H1 (cell line): ENCODE results near the gene RIMBP2. TPM values are rescaled to one million over a fixed set of nuclear protein-coding genes. Genes with fewer than 3 reads are reported as not detected.

ENCODE experiments used
- CTCF ChIA-PET: fragments of 300-600 bp; sonication (Branson Sonifier 250); formaldehyde crosslinking; loops from one replicate; lab custom pipeline; 2021; ENCODE audit not compliant: partially characterized antibody; lab: Charles Lee
- POLR2A ChIA-PET: fragments of 300-600 bp; sonication (Branson Sonifier 250); formaldehyde crosslinking; loops from one replicate; lab custom pipeline; 2021; ENCODE audit warnings: inconsistent platforms; ENCODE audit not compliant: partially characterized antibody; lab: Charles Lee
- DNase-seq, 2 experiments: peaks; one replicate each; pipeline versions ENCODE4 v3.0.0 to v3.0.0-alpha.2; 2010 to 2022; ENCODE audit warnings: low spot score in 2 of 2, low read depth in 1 of 2, mixed read lengths in 1 of 2
- FAIRE-seq: peaks from 2 replicates; lab custom pipeline; 2011; peaks lifted over from hg19 to GRCh38; lab: Jason Lieb, UNC
- H2AFZ ChIP-seq: 2 replicates; pipeline ENCODE4 v1.8.1; 2012; ENCODE audit warnings: low read length, inconsistent platforms
- H2AK5ac ChIP-seq: 2 replicates; pipeline ENCODE4 v1.6.1; 2013; ENCODE audit warnings: low read depth, low read length
- H2BK120ac ChIP-seq: replicated peaks from 2 replicates; pipeline ENCODE3; 2013; ENCODE audit warnings: low read depth, low read length, inconsistent platforms
- H2BK12ac ChIP-seq: 2 replicates; pipeline ENCODE4 v1.6.1; 2013; ENCODE audit warnings: low read depth, low read length
- H2BK15ac ChIP-seq: 2 replicates; pipeline ENCODE4 v1.6.1; 2013; ENCODE audit warnings: low read length
- H2BK20ac ChIP-seq: 2 replicates; pipeline ENCODE4 v1.6.1; 2013; ENCODE audit warnings: low read length
- H2BK5ac ChIP-seq: 2 replicates; pipeline ENCODE4 v1.6.1; 2013; ENCODE audit warnings: low read depth, low read length
- H3K14ac ChIP-seq: 2 replicates; pipeline ENCODE4 v1.6.1; 2013; ENCODE audit warnings: inconsistent platforms; ENCODE audit not compliant: insufficient read length
- H3K18ac ChIP-seq: 2 replicates; pipeline ENCODE4 v1.6.1; 2013; ENCODE audit warnings: low read length; ENCODE audit errors: extremely low read depth
- H3K23ac ChIP-seq: 2 replicates; pipeline ENCODE4 v1.6.1; 2013; ENCODE audit warnings: inconsistent platforms; ENCODE audit not compliant: insufficient read length
- H3K23me2 ChIP-seq: 2 replicates; pipeline ENCODE4 v1.6.1; 2013; ENCODE audit warnings: low read depth, low read length
- H3K27ac ChIP-seq: 2 replicates; pipeline ENCODE4 v1.6.1; 2011; ENCODE audit warnings: low read depth, low read length, inconsistent platforms
- H3K27me3 ChIP-seq, 4 experiments: replicated peaks in 1 of 4; 1 replicate in 1 of 4; 2 replicates in 3 of 4; pipeline versions ENCODE4 v1.6.1 to v1.8.1; 2011 to 2013; ENCODE audit warnings: low read length in 3 of 4, mild to moderate bottlenecking in 3 of 4, inconsistent platforms in 2 of 4, mixed read lengths in 2 of 4, moderate library complexity in 1 of 4; ENCODE audit not compliant: control insufficient read depth in 3 of 4, insufficient read depth in 3 of 4; ENCODE audit errors: extremely low read depth in 1 of 4
- H3K36me3 ChIP-seq, 4 experiments: 2 replicates each; pipeline versions ENCODE4 v1.6.1 to v1.8.1; 2011 to 2013; ENCODE audit warnings: mild to moderate bottlenecking in 4 of 4, low read length in 3 of 4, moderate library complexity in 2 of 4, control low read depth in 1 of 4, inconsistent platforms in 1 of 4; ENCODE audit not compliant: insufficient read depth in 4 of 4, control insufficient read depth in 2 of 4
- H3K4ac ChIP-seq: replicated peaks from 2 replicates; pipeline ENCODE3; 2013; ENCODE audit warnings: low read length, low read depth, mixed read lengths, inconsistent platforms; ENCODE audit not compliant: insufficient read length
- H3K4me1 ChIP-seq, 4 experiments: replicated peaks in 1 of 4; 1 replicate in 1 of 4; 2 replicates in 3 of 4; pipeline versions ENCODE4 v1.6.1 to v1.8.1; 2011 to 2013; ENCODE audit warnings: low read length in 3 of 4, inconsistent platforms in 2 of 4, mixed read lengths in 1 of 4; ENCODE audit not compliant: insufficient read depth in 4 of 4, control insufficient read depth in 3 of 4
- H3K4me2 ChIP-seq, 2 experiments: 2 replicates each; pipeline versions ENCODE4 v1.6.1 to v1.8.1; 2011 to 2013; ENCODE audit warnings: low read depth in 2 of 2, low read length in 2 of 2, control low read depth in 1 of 2, inconsistent platforms in 1 of 2, mild to moderate bottlenecking in 1 of 2; ENCODE audit not compliant: insufficient read depth in 1 of 2
- H3K4me3 ChIP-seq, 4 experiments: fragments of 200-600, 300-600 bp in 1 of 4; sonication (generic), shearing (Covaris generic), sonication (Bioruptor Twin) in 1 of 4; 2 replicates each; pipeline versions ENCODE4 v1.5.1 to v1.8.1; 2011 to 2016; ENCODE audit warnings: low read length in 4 of 4, low read depth in 3 of 4, control low read depth in 2 of 4, inconsistent platforms in 2 of 4, mild to moderate bottlenecking in 2 of 4, mixed read lengths in 1 of 4, moderate library complexity in 1 of 4; ENCODE audit not compliant: insufficient read depth in 2 of 4; ENCODE audit errors: extremely low read depth in 1 of 4
- H3K56ac ChIP-seq: replicated peaks from 2 replicates; pipeline ENCODE3; 2013; ENCODE audit warnings: low read depth, mild to moderate bottlenecking, mixed read lengths, low read length, inconsistent platforms; ENCODE audit not compliant: insufficient read length
- H3K79me1 ChIP-seq: 2 replicates; pipeline ENCODE4 v1.6.1; 2013; ENCODE audit warnings: low read depth, low read length, control low read depth
- H3K79me2 ChIP-seq, 2 experiments: 2 replicates each; pipeline versions ENCODE4 v1.6.1 to v1.8.1; 2012 to 2013; ENCODE audit warnings: low read length in 2 of 2, mild to moderate bottlenecking in 2 of 2, inconsistent platforms in 1 of 2; ENCODE audit not compliant: insufficient read depth in 2 of 2, control insufficient read depth in 1 of 2
- H3K9ac ChIP-seq, 4 experiments: replicated peaks in 1 of 4; 1 replicate in 1 of 4; 2 replicates in 3 of 4; pipeline versions ENCODE4 v1.6.1 to v1.8.1; 2011 to 2013; ENCODE audit warnings: low read depth in 3 of 4, low read length in 3 of 4, control low read depth in 2 of 4, mild to moderate bottlenecking in 2 of 4, moderate library complexity in 2 of 4, inconsistent platforms in 1 of 4; ENCODE audit errors: extremely low read depth in 1 of 4
- H3K9me3 ChIP-seq, 2 experiments: 2 replicates each; pipeline versions ENCODE4 v1.6.1 to v1.8.1; 2012 to 2013; ENCODE audit warnings: mild to moderate bottlenecking in 2 of 2, moderate library complexity in 2 of 2, control low read depth in 1 of 2, inconsistent platforms in 1 of 2, low read depth in 1 of 2, low read length in 1 of 2, mixed read lengths in 1 of 2; ENCODE audit not compliant: insufficient read depth in 2 of 2
- H4K20me1 ChIP-seq, 2 experiments: replicated peaks in 1 of 2; 2 replicates each; pipeline versions ENCODE3 to v1.8.1; 2011 to 2013; ENCODE audit warnings: inconsistent platforms in 2 of 2, low read length in 2 of 2, mild to moderate bottlenecking in 1 of 2; ENCODE audit not compliant: insufficient read depth in 2 of 2, control insufficient read depth in 1 of 2
- H4K5ac ChIP-seq: 2 replicates; pipeline ENCODE4 v1.6.1; 2013; ENCODE audit warnings: low read length, low read depth, mixed read lengths, inconsistent platforms; ENCODE audit not compliant: insufficient read length
- H4K8ac ChIP-seq: 2 replicates; pipeline ENCODE4 v1.8.0; 2013; ENCODE audit warnings: mild to moderate bottlenecking, moderate library complexity, low read length, inconsistent platforms; ENCODE audit not compliant: insufficient read depth; ENCODE audit errors: extremely low read depth
- H4K91ac ChIP-seq: replicated peaks from 2 replicates; pipeline ENCODE3; 2013; ENCODE audit warnings: low read length, mixed read lengths, inconsistent platforms; ENCODE audit not compliant: insufficient read length
- ASH2L ChIP-seq: fragments of 200-600, 300-600 bp; sonication (generic); IDR thresholded peaks from one replicate; pipeline ENCODE4 v1.7.1; 2017; ENCODE audit warnings: low read length
- CEBPB ChIP-seq: IDR thresholded peaks from 2 replicates; pipeline ENCODE4 v1.6.1; 2012; ENCODE audit warnings: low read depth, low read length
- CREB1 ChIP-seq: IDR thresholded peaks from 2 replicates; pipeline ENCODE4 v1.6.1; 2012; ENCODE audit warnings: inconsistent platforms
- GTF2F1 ChIP-seq: IDR thresholded peaks from 2 replicates; pipeline ENCODE4 v1.6.1; 2012; ENCODE audit warnings: low read depth, low read length, improper control_type of control experiment, borderline replicate concordance
- JUND ChIP-seq: IDR thresholded peaks from 2 replicates; pipeline ENCODE4 v1.6.1; 2011; ENCODE audit warnings: mild to moderate bottlenecking, improper control_type of control experiment, low read length
- NRF1 ChIP-seq: IDR thresholded peaks from 2 replicates; pipeline ENCODE4 v1.6.1; 2011; ENCODE audit warnings: mild to moderate bottlenecking, low read depth, low read length, improper control_type of control experiment
- POLR2AphosphoS5 ChIP-seq: IDR thresholded peaks from 2 replicates; pipeline ENCODE4 v1.6.1; 2011; ENCODE audit warnings: low read depth, low read length
- RAD21 ChIP-seq, 2 experiments: IDR thresholded peaks in 1 of 2; conservative IDR thresholded peaks in 1 of 2; 2 replicates each; pipeline ENCODE4 v1.6.1; 2011; ENCODE audit warnings: low read depth in 2 of 2, low read length in 2 of 2, improper control_type of control experiment in 1 of 2, inconsistent platforms in 1 of 2, mild to moderate bottlenecking in 1 of 2, moderate library complexity in 1 of 2
- SIRT6 ChIP-seq: IDR thresholded peaks from one replicate; pipeline ENCODE4 v1.7.1; 2012; ENCODE audit warnings: low read length, inconsistent platforms
- SP2 ChIP-seq: IDR thresholded peaks from 2 replicates; pipeline ENCODE4 v1.6.1; 2012; ENCODE audit warnings: mild to moderate bottlenecking, low read length, inconsistent platforms
- TAF1 ChIP-seq: IDR thresholded peaks from 2 replicates; pipeline ENCODE4 v1.6.1; 2011; ENCODE audit warnings: mild to moderate bottlenecking, low read depth, low read length
- TAF7 ChIP-seq: optimal IDR thresholded peaks from 2 replicates; pipeline ENCODE3; 2011; ENCODE audit warnings: low read depth, mild to moderate bottlenecking, inconsistent platforms, low read length, moderate library complexity, borderline replicate concordance
- TCF12 ChIP-seq: IDR thresholded peaks from 2 replicates; pipeline ENCODE4 v1.6.1; 2011; ENCODE audit warnings: low read depth, mild to moderate bottlenecking, low read length
- TEAD4 ChIP-seq: IDR thresholded peaks from 2 replicates; pipeline ENCODE4 v1.6.1; 2012; ENCODE audit warnings: low read depth, low read length, inconsistent platforms, mixed read lengths
- ZNF274 ChIP-seq: IDR thresholded peaks from 2 replicates; pipeline ENCODE4 v1.7.0; 2012; ENCODE audit warnings: low read length, borderline replicate concordance; ENCODE audit errors: extremely low read depth
- WGBS, 2 experiments: shearing (Covaris generic) in 1 of 2; methylation state at CpG; one replicate each; pipeline versions ENCODE4 v1.1.6 to v1.1.7; 2013 to 2015; ENCODE audit warnings: low lambda C conversion rate in 2 of 2, mixed read lengths in 2 of 2, inconsistent platforms in 1 of 2, low coverage in 1 of 2, missing lambda C conversion rate in 1 of 2; ENCODE audit not compliant: insufficient replicate concordance in 2 of 2, insufficient coverage in 1 of 2, insufficient read length in 1 of 2; ENCODE audit errors: extremely low coverage in 1 of 2, missing lambda C conversion rate in 1 of 2; 5-methylcytosine and 5-hydroxymethylcytosine counted together
- polyA plus RNA-seq, 7 experiments: library from polyadenylated mRNA; depleted of rRNA in 3 of 7; stranded (reverse) in 5 of 7; unstranded in 2 of 7; fragments of >200 nt in 5 of 7; fragments of 200-250 nt in 2 of 7; gene quantifications; 1 replicate in 5 of 7; 2 replicates in 1 of 7; 4 replicates in 1 of 7; pipeline versions ENCODE4 v1.2.1 to v1.2.3, GENCODE V29; 2011 to 2013; ENCODE audit warnings: missing spikeins in 2 of 7, mixed read lengths in 2 of 7
- total RNA-seq: library from RNA; stranded (reverse); fragmentation: NEBNext Ultra II Directional; extraction: Animal tissue kit (Norgen Biotek cat#: 25700); gene quantifications from 2 replicates; pipeline ENCODE4 v1.2.1, GENCODE V29; 2021
- TF ChIP-seq, protein P1 (sequence below): IDR thresholded peaks from 2 replicates; pipeline ENCODE4 v1.6.1; 2011; ENCODE audit warnings: low read length, improper control_type of control experiment

Gene RIMBP2
- total and polyA plus RNA-seq, 2 of the 8 experiments (the other 6 are each of a cell fraction or from before 2014, with no cell fraction given), result 0.18 to 0.65 TPM

- CTCF ChIA-PET, result no interaction called here
- no peak for FAIRE-seq
Measured at GRCh38 chr12:130640901-130641300, 75.2 kb downstream of the RIMBP2 start.

More at GRCh38 chr12:130640901-130641300, 75.2 kb downstream of the RIMBP2 start:
- Histone ChIP-seq H3K9me3 (peaks cover 0 to 5% of the 10 kb centered on the region in 2 experiments; a peak in 1 of 4 replicates), H3K18ac (no peak overlapping the region), H4K5ac (no peak overlapping the region), H3K9ac (no peak overlapping the region), H2BK15ac (no peak overlapping the region), H3K27me3 (no peaks in the 10 kb centered on the region), H3K56ac (no peak overlapping the region), H3K36me3 (no peaks in the 10 kb centered on the region), H4K8ac (peak overlapping the region; percentile 22; the same call in 1 of the 2 replicates), H2BK5ac (no peak overlapping the region), H3K14ac (no peak overlapping the region), H2AFZ (no peak overlapping the region), H3K23me2 (no peaks in the 10 kb centered on the region), H3K79me1 (no peaks in the 10 kb centered on the region), H4K20me1 (no peaks in the 10 kb centered on the region), H4K91ac (no peak overlapping the region), H3K79me2 (no peaks in the 10 kb centered on the region), H3K4ac (no peak overlapping the region), H3K4me3 (no peak overlapping the region), H2BK12ac (no peak overlapping the region), H3K23ac (no peak overlapping the region), H3K4me2 (no peak overlapping the region), H2AK5ac (no peak overlapping the region), H3K4me1 (no peaks in the 10 kb centered on the region), H3K27ac (no peak overlapping the region), H2BK120ac (no peak overlapping the region), H2BK20ac (no peak overlapping the region)
- no peak for TF ChIP-seq RAD21 (IDR thresholded peaks at IDR 0.05 in 1 of 2, conservative IDR thresholded peaks at IDR 0.05 in 1 of 2; ENCODE audit: low read depth in 2 of 2, low read length in 2 of 2)
- no peak for TF ChIP-seq JUND
- TF ChIP-seq CREB1, result no peak
- TF ChIP-seq, protein P1, sequence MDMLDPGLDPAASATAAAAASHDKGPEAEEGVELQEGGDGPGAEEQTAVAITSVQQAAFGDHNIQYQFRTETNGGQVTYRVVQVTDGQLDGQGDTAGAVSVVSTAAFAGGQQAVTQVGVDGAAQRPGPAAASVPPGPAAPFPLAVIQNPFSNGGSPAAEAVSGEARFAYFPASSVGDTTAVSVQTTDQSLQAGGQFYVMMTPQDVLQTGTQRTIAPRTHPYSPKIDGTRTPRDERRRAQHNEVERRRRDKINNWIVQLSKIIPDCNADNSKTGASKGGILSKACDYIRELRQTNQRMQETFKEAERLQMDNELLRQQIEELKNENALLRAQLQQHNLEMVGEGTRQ, result no peak
- TF ChIP-seq TAF1, result no peak
- TF ChIP-seq SP2, result no peak
- TF ChIP-seq POLR2AphosphoS5, result no peak
- no peak for TF ChIP-seq ZNF274
- no peak for TF ChIP-seq ASH2L
- no peak for TF ChIP-seq CEBPB
- no peak for TF ChIP-seq NRF1
- TF ChIP-seq TAF7, result no peak
- TF ChIP-seq SIRT6, result no peak
- no peak for TF ChIP-seq TEAD4
- TF ChIP-seq TCF12, result no peak
- no peak for TF ChIP-seq GTF2F1
- WGBS, 2 experiments, result 89% methylated on average over 11 of the region's 11 CpGs; no CpG with 5 or more reads in 1 of the 2 experiments
- DNase-seq, result no peak
- POLR2A ChIA-PET, result no interaction called here
